ENCODE results near the gene AMTN. TPM values are rescaled to one million over a fixed set of nuclear protein-coding genes. Genes with fewer than 3 reads are reported as not detected.
A peak's percentile ranks its signal among the peaks of the same experiment; 100 is the strongest.

AMTN gene
- total RNA-seq, 1 experiment from 2014 or later: not detected

DNA sequence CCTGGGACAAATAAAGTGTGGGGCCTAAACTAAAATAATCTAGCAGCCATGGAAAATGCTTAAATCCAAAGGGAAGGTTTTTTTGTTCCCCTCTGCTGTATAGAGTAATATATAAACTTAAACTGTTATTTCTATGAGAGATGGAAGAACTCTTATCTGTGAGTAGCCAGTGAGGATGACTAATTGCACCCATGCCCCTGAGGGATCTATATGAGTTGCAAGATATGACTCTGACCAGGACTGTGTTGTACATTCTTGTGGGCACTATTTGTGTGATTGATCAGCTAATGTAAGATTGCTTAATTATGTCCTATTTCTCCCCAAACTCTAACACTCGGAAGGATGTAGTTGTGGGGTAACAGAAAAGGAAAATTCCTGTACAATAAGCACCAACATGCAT is 38.5 kb downstream of the AMTN start:
- in situ Hi-C loops (cut with HindIII; ENCODE audit: low sequenced_read_pairs): no loop called here
- no peak for DNase-seq (ENCODE audit: low spot score)

DNA sequence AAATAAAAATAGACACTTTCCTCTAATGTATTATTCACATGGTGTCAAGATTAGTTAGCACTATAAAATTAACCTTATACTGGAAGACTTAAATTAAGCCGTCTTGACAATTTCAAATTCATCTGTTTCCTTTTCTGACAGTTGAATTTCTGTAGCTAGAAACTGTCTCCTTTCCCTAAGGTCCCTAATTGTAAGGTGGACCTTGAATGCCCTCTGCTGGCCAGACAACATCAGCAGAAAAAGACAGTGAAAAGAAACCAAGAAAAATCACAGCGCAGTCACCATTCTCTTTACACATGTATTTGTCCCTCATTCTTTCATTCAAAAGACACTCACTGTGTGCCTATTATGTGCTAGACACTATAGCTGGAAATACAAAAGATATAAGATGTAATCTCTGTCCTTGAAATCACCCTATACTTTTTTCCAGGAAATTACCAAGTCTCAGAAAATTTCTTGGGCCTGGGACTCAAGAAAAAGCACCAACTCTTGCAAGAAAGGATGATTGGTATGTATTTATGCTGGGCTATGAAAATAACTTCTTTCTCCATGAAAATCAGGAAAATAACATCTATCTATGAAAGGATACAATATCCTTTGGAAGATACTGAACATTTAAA is 41.0 kb downstream of the AMTN start:
- peak; percentile 33 for DNase-seq (ENCODE audit: low spot score)
- in situ Hi-C loops (cut with HindIII; ENCODE audit: low sequenced_read_pairs): no loop called here

DNA sequence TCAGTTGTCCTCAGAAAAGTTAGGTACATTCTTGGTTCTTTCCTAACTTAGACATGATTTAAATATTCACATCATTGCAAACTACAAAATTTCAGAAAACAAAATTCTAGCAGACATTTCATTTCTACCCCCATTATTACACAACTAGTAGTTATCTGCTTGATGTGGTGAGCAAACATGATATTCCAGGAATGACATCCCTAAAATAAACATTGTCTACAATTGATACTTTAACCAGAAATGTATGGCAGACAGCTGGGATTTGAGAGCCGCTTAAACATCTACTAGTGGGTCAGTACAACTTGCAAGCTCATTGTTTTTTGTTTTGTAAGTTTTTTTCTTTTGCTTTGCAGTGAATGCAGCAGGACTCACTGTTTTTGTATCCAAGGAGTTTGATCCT is 41.6 kb downstream of the AMTN start:
- no peak for DNase-seq (ENCODE audit: low spot score)
- in situ Hi-C loops (cut with HindIII; ENCODE audit: low sequenced_read_pairs): no loop called here

DNA sequence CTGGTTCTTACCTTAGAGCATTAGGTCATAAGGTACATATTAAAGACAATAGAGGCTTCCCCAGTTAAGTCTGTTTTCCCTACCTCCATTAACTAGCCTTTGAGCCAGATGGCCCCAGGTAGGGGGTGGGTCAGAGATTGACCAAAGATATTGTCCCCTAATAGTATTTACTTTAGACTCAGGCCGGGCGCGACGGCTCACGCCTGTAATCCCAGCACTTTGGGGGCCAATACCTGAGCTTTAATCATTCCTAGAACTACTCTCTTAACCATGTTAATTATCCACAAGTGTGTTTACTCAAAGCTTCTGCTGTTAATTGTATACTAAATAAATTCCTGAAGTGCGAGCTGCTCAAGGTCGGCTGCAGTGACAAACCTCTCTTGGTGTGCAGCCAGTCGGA is 45.7 kb downstream of the AMTN start:
- no peak for DNase-seq (ENCODE audit: low spot score)

DNA sequence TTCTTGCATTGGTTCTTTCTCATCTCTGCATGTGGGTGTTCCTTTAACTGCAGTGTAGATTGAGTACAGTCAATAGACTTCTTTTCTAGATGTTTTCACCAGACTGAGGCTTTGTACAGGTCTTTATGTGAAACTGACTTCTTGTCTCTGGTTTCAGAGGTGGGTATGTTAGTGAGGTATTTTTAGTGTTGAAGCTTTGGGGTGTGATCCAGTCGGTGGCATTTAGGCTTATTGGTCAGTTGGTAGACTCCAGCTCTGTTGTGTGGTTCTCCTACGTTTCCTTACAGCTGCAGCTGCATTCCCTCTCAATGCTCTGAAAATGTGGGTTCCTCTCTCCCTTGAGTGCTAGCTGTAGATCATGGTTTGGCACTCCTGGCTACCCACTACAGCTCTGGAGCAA is 52.4 kb downstream of the AMTN start:
- in situ Hi-C loops (cut with HindIII; ENCODE audit: low sequenced_read_pairs): no loop called here
- no peak for DNase-seq (ENCODE audit: low spot score)

More for the DNA sequence above, 45.7 kb downstream of the AMTN start:
- in situ Hi-C loops (cut with HindIII; ENCODE audit: low sequenced_read_pairs): no loop called here

DNA sequence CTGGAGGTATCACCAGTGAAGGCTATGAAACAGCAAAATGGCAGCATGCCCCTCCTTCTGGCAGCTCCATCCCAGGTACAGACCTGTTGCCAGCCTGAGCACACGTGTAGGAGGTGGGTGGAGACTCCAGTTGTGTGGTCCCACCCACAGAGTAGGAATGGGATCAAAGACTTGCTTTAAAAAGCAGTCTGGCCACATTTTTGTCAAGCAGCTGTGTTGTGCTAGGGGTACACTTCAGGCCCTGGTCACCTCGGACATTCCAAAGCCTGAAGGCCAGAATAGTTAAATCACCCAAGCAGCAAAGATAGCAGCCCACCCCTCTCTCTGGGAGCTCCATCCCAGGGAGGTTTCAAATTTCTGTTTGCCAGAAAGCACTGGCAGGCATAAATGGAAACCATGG is 53.4 kb downstream of the AMTN start:
- in situ Hi-C loops (cut with HindIII; ENCODE audit: low sequenced_read_pairs): no loop called here
- DNase-seq (ENCODE audit: low spot score): no peak

DNA sequence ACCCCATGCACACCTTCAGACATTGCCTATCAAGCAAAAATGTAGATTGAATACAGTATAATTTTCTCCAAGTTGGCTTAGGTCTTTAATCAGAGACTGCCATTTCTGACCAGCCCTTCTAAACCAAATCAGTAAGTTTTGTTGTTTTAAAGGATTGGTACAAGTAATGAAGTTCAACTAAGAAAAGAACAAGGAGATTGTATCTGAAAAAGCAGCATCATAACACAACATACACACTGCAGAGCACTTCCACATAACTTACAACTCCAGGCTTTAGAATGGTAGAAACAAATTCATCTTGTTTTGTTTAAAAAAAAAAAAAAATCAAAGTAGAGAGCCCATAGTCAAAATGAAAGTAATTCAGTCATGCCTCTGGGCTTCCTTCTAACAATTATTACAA is 57.6 kb downstream of the AMTN start:
- in situ Hi-C loops (cut with HindIII; ENCODE audit: low sequenced_read_pairs): no loop called here

DNA sequence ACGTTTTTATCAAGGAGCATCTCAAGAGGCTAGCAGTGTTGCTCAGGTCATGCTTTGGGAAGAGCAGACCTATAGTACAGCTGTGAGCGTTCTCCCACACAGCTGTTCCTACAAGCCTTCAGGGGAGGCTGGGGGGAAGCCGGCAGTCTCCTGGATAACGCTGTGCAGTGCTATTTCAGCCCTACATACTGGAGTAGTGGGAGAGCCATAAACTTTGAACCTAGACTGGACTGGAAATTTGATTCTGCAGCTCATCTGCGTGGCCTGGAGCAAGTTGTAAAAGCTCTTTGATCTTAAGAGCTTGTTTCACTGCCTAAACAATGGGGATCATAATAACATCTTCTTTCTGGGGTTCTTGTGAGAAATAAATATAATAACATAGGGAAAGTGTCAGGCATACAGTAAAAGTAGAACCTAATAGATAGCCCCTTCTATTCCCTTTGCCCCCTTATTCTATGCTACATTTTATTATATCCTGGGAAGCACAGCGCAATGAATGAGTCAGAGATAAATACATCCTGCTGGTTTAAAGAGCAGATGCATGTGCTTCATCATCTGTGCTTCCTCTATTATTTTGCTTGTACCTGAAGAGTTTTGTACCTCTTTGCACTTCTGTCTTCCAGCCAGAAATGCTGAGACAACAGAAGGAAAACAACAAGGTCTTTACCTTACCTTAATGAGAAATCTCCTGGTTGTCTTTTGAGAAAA is 59.0 kb downstream of the AMTN start:
- in situ Hi-C loops (cut with HindIII; ENCODE audit: low sequenced_read_pairs): no loop called here
- DNase-seq (ENCODE audit: low spot score): no peak

More for the DNA sequence above, 57.6 kb downstream of the AMTN start:
- DNase-seq (ENCODE audit: low spot score): no peak

DNA sequence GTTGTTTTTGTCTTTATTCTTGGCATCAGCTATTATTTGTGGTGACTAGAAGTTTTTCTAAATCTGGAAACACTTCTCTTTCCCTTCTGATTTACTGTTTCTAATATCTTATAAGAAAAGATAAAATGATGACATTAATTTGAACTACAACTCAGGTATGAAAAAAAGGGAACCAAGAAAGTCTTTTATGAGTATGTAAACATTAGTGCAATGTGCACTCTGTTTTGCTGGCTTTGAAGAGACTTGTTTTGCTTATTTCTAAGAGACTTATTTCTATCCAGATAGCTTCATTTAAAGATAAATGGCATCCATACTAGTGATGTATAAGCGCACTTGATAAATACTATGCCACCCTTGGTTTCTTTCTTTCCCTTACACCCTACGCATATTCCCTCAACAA is 63.6 kb downstream of the AMTN start:
- no peak for DNase-seq (ENCODE audit: low spot score)
- in situ Hi-C loops (cut with HindIII; ENCODE audit: low sequenced_read_pairs): no loop called here

Other genes with a start within 250 kb of the AMTN start
- gene CABS1, start 183.6 kb upstream of the AMTN start, total RNA-seq (2014; rRNA removed; shearing (Covaris generic)): not detected in 2 replicates
- not detected in 2 replicates for gene SMR3A, start 157.8 kb upstream of the AMTN start, total RNA-seq (2014; rRNA removed; shearing (Covaris generic))
- not detected in 2 replicates for gene SMR3B, start 135.4 kb upstream of the AMTN start, total RNA-seq (2014; rRNA removed; shearing (Covaris generic))
- gene OPRPN, start 120.6 kb upstream of the AMTN start, total RNA-seq (2014; rRNA removed; shearing (Covaris generic)): not detected in 2 replicates
- gene MUC7, start 46.4 kb upstream of the AMTN start, total RNA-seq (2014; rRNA removed; shearing (Covaris generic)): not detected in 2 replicates
- gene AMBN, start 73.7 kb downstream of the AMTN start, total RNA-seq (2014; rRNA removed; shearing (Covaris generic)): not detected in 2 replicates
- gene ENAM, start 110.2 kb downstream of the AMTN start, total RNA-seq (2014; rRNA removed; shearing (Covaris generic)): not detected in 2 replicates
- gene JCHAIN, start 147.9 kb downstream of the AMTN start, total RNA-seq (2014; rRNA removed; shearing (Covaris generic)): not detected in 2 replicates
- 12.8 and 16.3 TPM in 2 replicates for gene UTP3, start 170.0 kb downstream of the AMTN start, total RNA-seq (2014; rRNA removed; shearing (Covaris generic))
- gene RUFY3, start 203.4 kb downstream of the AMTN start, total RNA-seq (2014; rRNA removed; shearing (Covaris generic)): 53.8 and 65.2 TPM in 2 replicates

Measured in G401 (cell line).